D341Med (cell line): ENCODE measurements around the gene ACBD7.
A peak's percentile ranks its signal among the peaks of the same experiment; 100 is the strongest.

ENCODE experiments used
- DNase-seq: peaks from one replicate; pipeline ENCODE4 v3.0.0; 2012; ENCODE audit warnings: low spot score

Gene ACBD7

GRCh38 chr10:15088428-15089261 is at the start of gene ACBD7:
Gene ACBD7 (minus strand): TSS chr10:15088776. CDS start chr10:15088728, 48 bp downstream.
- peak; percentile 98 for DNase-seq

DNA sequence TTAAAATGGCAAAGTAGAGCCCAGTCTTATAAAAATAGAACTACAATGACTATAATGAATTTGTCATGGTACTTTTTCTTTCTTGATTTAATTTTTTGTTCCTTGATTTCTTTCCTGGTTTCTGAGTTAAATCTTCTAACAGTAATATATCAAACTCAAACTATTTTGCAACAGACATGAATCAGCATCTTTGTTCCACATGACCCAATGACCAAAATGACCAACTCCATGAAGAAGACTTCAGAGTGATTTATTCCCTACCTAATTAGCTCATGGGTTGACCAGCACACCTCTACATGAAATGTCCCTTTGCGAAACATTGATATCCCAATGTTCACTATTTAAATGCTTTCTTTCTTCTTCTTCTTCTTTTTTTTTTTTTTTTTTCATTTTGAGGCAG is 49.1 kb upstream of the ACBD7 start:
- DNase-seq, result no peak

DNA sequence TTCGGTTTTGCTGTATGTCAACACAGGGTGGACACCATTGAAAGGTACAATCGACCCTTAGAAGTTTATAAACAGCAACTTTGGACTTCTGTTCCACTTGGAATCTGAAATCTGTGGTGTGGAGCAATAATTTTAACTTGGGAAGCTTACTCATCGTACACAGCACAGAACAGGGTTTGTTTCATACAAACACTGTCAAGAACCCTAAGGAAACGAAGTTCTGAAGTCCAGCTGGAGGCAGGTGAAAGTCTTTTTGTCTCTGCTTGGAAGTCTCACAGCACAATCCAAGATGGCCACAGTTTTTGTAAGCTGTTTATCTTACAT is 48.4 kb upstream of the ACBD7 start:
- no peak for DNase-seq

DNA sequence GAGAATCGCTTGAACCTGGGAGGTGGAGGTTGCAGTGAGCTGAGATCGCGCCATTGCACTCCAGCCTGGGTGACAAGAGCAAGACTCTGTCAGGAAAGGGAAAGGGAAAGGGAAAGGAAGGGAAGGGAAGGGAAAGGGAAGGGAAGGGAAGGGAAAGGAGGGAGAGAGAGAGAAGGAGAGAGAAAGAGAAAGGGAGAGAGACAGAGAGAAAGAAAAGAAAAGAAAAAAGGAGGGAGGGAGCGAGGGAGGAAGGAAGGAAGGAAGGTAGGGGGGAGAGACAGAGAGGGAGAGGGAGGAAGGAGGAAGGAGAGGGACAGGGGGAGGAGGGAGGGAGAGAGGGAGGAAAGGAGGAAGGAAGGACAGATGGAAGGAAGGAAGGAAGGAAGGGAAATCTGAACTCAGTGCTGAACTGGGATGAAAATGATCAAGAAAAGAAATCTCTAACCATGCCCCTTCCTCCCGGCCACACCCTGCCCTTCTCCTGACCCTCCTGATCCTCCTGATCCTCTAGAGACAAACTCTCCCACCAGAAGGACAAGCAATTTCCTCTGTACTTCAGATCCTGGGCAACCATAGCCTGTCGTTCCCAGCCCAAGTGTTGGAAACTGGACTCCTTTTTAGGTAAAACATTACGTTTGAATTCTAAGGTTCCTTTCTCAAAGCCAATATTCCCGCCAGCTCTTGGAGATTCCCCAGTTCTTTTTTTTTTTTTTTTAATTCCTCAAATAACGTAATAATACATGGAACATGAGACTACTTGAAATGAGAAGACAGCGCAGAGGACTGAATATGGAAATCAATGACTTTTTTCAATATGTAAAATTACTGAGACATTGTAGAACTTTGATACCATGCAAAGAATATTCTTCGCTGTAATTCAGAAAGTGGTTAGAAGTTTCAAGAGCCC is 47.8 kb upstream of the ACBD7 start:
- DNase-seq, result no peak

GRCh38 chr10:15131330-15131729 is 42.8 kb upstream of the ACBD7 start:
- DNase-seq, result no peak

GRCh38 chr10:15124908-15125307 is 36.3 kb upstream of the ACBD7 start:
- DNase-seq, result no peak

DNA sequence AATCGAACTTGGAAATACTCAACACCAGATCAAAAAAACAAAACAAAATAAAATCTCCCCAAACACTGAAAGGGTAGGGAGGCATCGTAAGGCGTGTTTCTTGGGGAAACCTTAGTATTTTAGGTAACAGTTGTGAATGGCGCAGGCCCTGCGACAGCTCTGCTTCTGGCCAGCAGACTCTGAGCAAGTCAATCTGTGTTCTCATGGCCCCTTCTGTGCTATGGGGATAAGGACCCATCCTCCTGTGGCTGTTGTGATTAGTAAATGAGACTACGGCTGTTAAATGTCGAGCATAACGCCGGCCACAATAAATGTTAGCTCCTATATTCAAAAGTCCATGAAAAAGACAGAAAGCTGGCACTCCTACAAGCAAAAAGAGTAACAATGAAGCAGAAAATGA is 35.6 kb upstream of the ACBD7 start:
- no peak for DNase-seq

GRCh38 chr10:15123749-15124184 is 35.2 kb upstream of the ACBD7 start:
- no peak for DNase-seq

GRCh38 chr10:15122477-15123030 is 34.0 kb upstream of the ACBD7 start:
- no peak for DNase-seq

GRCh38 chr10:15121707-15122106 is 33.1 kb upstream of the ACBD7 start:
- DNase-seq, result no peak

- DNase-seq, result no peak
Measured at GRCh38 chr10:15120523-15120922, 31.9 kb upstream of the ACBD7 start.

GRCh38 chr10:15118615-15119014 is 30.0 kb upstream of the ACBD7 start:
- DNase-seq, result no peak

GRCh38 chr10:15116225-15116624 is 27.6 kb upstream of the ACBD7 start:
- DNase-seq, result no peak

- DNase-seq, result no peak
Measured at GRCh38 chr10:15113766-15114165, 25.2 kb upstream of the ACBD7 start.

DNA sequence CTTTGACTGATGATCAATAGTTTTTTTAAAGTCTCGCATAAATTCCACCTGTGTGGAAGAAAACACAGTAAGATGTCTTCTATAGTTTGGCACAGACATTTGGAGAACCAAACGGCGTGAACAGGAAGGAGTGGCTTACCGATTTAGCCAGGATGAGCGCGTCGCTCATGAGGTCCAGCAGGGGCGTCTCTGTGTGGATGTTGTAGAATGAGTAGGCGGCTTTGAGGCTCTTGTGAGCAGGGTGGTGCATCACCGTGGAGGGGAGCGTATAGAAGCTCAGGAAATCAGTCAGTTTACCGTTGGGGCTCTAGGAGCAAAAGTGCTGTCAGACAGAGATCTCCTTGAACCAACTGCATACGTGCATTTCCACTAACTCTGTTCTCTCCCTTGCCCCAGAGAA is 24.1 kb upstream of the ACBD7 start:
- DNase-seq, result no peak

DNA sequence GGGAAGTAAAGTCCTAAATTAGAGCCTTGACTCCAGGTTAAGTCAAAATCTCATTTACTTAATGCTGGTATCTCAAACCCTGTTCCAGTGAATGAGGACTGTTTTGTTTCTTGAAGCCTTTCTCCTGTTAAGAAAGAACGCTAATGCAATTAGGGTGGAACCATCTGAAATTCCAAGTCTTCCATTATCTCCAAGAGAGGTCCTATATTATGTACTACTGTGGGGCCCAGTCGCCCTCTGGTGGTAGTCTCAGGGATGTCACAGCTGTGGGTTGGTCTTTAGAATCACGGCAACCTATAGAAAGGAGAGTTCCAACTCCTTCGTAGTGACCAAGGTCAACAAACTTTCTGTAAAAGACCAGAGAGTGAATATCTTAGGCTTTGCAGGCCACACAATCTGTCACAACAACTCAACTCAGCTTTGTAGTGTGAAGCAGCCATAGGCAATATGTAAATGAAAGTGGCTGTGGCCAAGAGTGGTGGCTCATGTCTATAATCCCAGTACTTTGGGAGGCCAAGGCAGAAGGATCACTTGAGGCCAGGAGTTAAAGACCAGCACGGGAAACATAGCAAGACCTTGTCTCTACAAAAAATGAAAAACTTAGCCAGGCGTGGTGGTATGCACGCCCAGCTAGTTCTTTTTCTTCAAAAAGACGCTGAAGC is 17.9 kb upstream of the ACBD7 start:
- peak; percentile 76 for DNase-seq

GRCh38 chr10:15103513-15103912 is 14.9 kb upstream of the ACBD7 start:
- DNase-seq, result no peak

- DNase-seq, result no peak
Measured at GRCh38 chr10:15099886-15100285, 11.3 kb upstream of the ACBD7 start.

DNA sequence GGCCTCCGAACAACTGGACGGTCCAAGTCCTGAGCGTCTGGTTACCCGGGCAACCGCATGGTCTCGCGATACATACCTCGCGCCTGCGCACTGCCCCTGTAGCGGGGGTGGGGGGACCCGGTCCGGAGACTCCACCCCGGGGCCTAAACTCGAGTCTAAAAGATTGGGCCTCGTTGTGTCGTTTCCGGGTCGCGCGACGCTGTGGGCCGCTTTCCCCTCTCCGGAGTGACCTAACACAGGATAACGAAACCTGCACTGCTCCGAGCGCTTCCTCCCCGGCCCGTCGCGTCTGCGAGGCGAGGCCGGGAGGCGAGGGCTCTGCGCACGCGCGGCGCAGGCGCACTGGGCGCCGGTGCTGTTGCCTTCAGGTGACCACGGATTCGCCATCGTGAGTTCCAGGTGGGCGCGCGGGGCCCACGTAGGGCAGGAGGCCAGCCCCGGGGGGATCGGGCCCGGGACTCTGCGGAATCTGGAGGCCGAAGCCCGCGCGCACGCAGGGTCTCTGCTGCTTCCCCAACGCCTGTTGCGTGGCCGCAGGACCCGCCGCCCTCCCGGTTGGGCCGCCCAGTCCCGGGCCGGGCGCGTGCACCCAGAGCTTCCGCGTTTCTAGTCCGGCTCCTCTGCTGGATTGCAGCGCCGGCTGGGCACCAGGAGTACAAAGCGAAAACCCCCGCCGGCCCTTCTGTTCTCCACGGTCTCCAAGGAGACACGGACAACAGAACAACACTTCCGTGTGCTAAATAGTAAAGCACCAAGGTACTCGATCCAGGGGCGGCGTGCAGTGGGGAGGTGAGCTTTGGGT is 8.6 kb upstream of the ACBD7 start, which contains the start of gene RPP38:
RPP38 (plus strand) TSS at position 345 of the 802 bp plus-strand sequence. CDS start 5,960 bp downstream, outside the sequence.
- peak; percentile 98 for DNase-seq

DNA sequence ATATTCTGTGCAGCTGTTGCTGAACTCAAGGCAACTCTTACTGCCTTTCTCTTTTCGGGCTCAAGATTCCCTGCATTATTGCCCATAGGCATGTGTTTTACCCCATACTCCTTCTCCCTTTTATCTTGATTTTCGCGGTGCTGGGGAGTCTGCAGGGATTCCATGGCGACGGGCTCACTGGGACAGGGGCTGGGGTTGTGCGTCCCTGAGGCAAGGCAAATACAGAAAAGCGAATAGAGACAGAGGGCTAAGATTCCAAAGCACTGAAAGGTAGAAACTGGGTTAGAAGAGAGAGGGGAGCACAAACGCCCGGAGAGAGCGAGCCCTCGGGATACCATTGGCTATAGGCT is 8.1 kb upstream of the ACBD7 start:
- DNase-seq, result no peak

DNA sequence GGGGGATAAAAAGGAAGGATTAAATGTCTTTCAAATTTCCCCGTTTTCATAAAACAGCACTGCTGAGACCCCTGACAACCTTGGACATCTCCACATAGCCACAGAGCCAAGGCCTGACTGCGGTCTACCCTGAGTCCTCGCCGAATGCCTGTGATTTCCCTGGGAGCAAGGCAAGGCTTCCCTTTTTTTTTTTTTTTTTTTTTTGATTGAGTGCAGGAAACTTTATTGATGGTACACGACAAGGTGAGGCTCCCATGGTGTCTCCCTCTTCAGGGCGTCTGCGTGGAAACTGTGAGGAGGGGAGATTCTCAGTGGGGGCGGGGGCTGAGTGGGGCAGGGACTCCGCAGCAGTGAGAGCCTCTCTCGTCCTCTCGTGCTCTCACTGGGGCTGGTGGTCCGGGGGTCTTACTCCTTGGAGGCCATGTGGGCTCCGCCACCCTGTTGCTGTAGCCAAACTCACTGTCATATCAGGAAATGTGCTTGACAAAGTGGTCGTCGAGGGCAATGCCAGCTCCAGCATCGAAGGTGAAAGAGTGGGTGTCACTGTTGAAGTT is 4.4 kb upstream of the ACBD7 start:
- no peak for DNase-seq
